NB4 (cell line): ENCODE results near the gene KLHL28.

Experiments
- DNase-seq: peaks from one replicate; pipeline ENCODE4 v3.0.0; 2010; ENCODE audit warnings: low read depth
- H3K4me3 ChIP-seq: one replicate; pipeline ENCODE4 v1.5.1; 2011; ENCODE audit warnings: mild to moderate bottlenecking, low read depth, low read length, moderate library complexity
- CTCF ChIP-seq: IDR thresholded peaks from one replicate; pipeline ENCODE4 v1.5.1; 2012; ENCODE audit warnings: low read depth, low read length
- MAX ChIP-seq: IDR thresholded peaks from 2 replicates; pipeline ENCODE4 v1.6.1; 2011; ENCODE audit warnings: low read depth, low read length
- MYC ChIP-seq: IDR thresholded peaks from 2 replicates; pipeline ENCODE4 v1.6.1; 2011; ENCODE audit warnings: low read depth, low read length
- POLR2A ChIP-seq: IDR thresholded peaks from 2 replicates; pipeline ENCODE4 v1.6.1; 2011; ENCODE audit warnings: mild to moderate bottlenecking; ENCODE audit not compliant: insufficient read length; ENCODE audit errors: extremely low read depth

KLHL28 gene

GRCh38 chr14:44944107-44944506, 17.6 kb downstream of the KLHL28 start:
- no peak overlapping the region for H3K4me3 ChIP-seq
- TF ChIP-seq MAX (no peak), POLR2A (no peak), CTCF (no peak), MYC (no peak)
- DNase-seq: no peak

GRCh38 chr14:44942436-44942835, 19.3 kb downstream of the KLHL28 start:
- no peak overlapping the region for H3K4me3 ChIP-seq
- TF ChIP-seq MAX: no peak
- TF ChIP-seq MYC: no peak
- TF ChIP-seq CTCF: no peak
- TF ChIP-seq POLR2A: no peak
- DNase-seq: no peak

DNA sequence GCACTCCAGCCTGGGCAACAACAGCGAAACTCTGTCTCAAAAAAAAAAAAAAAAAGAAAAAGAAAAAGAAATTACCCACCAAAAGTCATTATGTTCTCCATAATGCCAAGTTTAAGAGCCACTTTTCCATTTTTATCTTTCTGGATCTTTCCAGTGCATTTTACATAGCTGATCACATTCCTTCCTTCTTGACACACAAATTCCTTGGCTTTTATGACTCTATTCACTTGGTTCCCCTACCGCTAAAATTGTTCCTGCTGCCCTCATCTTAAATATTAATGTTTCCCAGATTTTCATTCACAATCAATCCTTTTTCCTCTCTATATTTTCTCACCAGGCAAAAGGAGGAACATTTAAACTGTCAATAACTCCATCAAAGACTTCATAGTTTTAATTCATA, 20.2 kb downstream of the KLHL28 start:
- no peak overlapping the region for H3K4me3 ChIP-seq
- no peak for DNase-seq
- TF ChIP-seq MAX (no peak), CTCF (no peak), POLR2A (no peak), MYC (no peak)

GRCh38 chr14:44940944-44941343, 20.8 kb downstream of the KLHL28 start:
- no peak for TF ChIP-seq MYC
- TF ChIP-seq CTCF: no peak
- no peak for TF ChIP-seq POLR2A
- no peak for TF ChIP-seq MAX
- no peak for DNase-seq
- no peak overlapping the region for H3K4me3 ChIP-seq

DNA sequence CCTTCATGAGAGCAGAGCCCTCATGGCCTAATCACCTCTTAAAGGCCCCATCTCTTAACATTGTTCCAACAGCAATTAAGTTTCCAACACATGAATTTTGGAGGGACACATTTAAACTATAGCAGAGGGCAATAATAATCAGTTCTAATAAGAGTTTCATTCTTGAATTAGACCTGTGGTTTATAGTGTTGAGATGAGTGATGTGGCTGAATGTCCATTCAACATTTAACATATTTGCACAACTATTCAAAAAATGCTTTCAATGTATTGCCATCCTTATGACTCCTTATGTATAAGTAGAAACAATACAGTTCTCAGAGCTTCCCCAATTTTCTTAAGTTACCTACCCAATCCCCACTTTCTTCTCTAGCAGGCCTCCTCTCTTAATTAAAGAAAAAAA, 21.5 kb downstream of the KLHL28 start:
- H3K4me3 ChIP-seq: no peak overlapping the region

More for the DNA sequence above, 21.5 kb downstream of the KLHL28 start:
- no peak for DNase-seq
- TF ChIP-seq MYC (no peak), POLR2A (no peak), CTCF (no peak), MAX (no peak)
